Measurements from ENCODE around the gene LRRC74A. TPM values are rescaled to one million over a fixed set of nuclear protein-coding genes. Genes with fewer than 3 reads are reported as not detected.

The LRRC74A gene
- polyA plus RNA-seq, 1 donor (not counting 4 experiments of a cell fraction or from before 2014, with no cell fraction given), result not detected

DNA sequence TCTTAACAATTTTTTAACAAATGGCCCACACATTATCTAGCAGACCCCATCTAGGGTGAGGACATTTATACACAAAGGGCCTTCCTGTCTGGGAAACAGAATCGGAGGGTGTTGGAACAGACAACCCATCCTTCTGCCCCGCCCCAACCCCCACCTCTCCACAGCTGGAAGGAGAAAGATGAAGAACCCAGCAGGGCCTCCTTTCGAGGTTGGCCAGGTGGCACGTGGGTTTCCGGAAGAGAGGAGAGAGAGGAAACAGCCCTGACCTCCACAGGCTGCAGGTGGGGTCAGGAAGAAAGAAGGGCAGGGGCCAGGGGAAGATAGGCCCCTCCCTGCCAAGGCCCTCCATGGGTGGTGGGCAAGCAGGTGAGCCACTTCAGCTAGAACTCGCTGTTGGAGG is 57.2 kb downstream of the LRRC74A start:
- Histone ChIP-seq H3K4me2 (ENCODE audit: control insufficient read depth, extremely low read depth, insufficient read depth, low read depth, low read length) (no peak overlapping the region), H3K4me3 (ENCODE audit: control insufficient read depth in 2 of 3, extremely low read depth in 1 of 3, insufficient read depth in 2 of 3, low read depth in 1 of 3, low read length in 3 of 3) (no peak overlapping the region), H3K27me3 (ENCODE audit: control insufficient read depth, extremely low read depth, insufficient read depth, low read length) (no peaks in the 10 kb centered on the region), H3K9me3 (ENCODE audit: control insufficient read depth, low read depth, low read length) (no peaks in the 10 kb centered on the region), H3K9me1 (ENCODE audit: control insufficient read depth, extremely low read depth, insufficient read depth, low read length) (no peaks in the 10 kb centered on the region), H3K36me3 (ENCODE audit: control insufficient read depth in 2 of 2, extremely low read depth in 1 of 2, insufficient read depth in 2 of 2, low read length in 2 of 2) (no peaks in the 10 kb centered on the region), H3K4me1 (ENCODE audit: control insufficient read depth, extremely low read depth, insufficient read depth, low read length) (peaks cover 9% of the 10 kb centered on the region), H3K79me2 (ENCODE audit: control insufficient read depth, insufficient read depth, low read length) (no peaks in the 10 kb centered on the region), H3K27ac (ENCODE audit: control insufficient read depth, insufficient read depth, low read length) (no peak overlapping the region), H4K20me1 (ENCODE audit: control insufficient read depth, extremely low read depth, insufficient read depth, low read length) (no peaks in the 10 kb centered on the region), H3K9ac (ENCODE audit: control insufficient read depth, extremely low read depth, insufficient read depth, low read length) (no peak overlapping the region), H2AFZ (ENCODE audit: control insufficient read depth, low read length) (no peak overlapping the region)
- DNase-seq (ENCODE audit: low read depth, low spot score), result no peak
- dilution Hi-C loops (cut with MboI; ENCODE audit: extremely low pct_ligation_motif_present, low sequenced_read_pairs), result no loop called here
- no peak for TF ChIP-seq EZH2 (IDR thresholded peaks at IDR 0.05; ENCODE audit: low read length)
- TF ChIP-seq, protein P1, sequence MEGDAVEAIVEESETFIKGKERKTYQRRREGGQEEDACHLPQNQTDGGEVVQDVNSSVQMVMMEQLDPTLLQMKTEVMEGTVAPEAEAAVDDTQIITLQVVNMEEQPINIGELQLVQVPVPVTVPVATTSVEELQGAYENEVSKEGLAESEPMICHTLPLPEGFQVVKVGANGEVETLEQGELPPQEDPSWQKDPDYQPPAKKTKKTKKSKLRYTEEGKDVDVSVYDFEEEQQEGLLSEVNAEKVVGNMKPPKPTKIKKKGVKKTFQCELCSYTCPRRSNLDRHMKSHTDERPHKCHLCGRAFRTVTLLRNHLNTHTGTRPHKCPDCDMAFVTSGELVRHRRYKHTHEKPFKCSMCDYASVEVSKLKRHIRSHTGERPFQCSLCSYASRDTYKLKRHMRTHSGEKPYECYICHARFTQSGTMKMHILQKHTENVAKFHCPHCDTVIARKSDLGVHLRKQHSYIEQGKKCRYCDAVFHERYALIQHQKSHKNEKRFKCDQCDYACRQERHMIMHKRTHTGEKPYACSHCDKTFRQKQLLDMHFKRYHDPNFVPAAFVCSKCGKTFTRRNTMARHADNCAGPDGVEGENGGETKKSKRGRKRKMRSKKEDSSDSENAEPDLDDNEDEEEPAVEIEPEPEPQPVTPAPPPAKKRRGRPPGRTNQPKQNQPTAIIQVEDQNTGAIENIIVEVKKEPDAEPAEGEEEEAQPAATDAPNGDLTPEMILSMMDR (optimal IDR thresholded peaks at IDR 0.05 in 1 of 3, IDR thresholded peaks at IDR 0.05 in 1 of 3, conservative IDR thresholded peaks at IDR 0.05 in 1 of 3; ENCODE audit: extremely low read depth in 1 of 3, insufficient read depth in 2 of 3, low read length in 3 of 3), result no peak
- no peak for FAIRE-seq

GRCh38 chr14:76884394-76884793 is 58.2 kb downstream of the LRRC74A start:
- no peaks in the 10 kb centered on the region for H3K27me3 ChIP-seq (ENCODE audit: control insufficient read depth, extremely low read depth, insufficient read depth, low read length)
- H3K36me3 ChIP-seq (ENCODE audit: control insufficient read depth in 2 of 2, extremely low read depth in 1 of 2, insufficient read depth in 2 of 2, low read length in 2 of 2), result no peaks in the 10 kb centered on the region
- H3K79me2 ChIP-seq (ENCODE audit: control insufficient read depth, insufficient read depth, low read length), result no peaks in the 10 kb centered on the region
- H3K4me1 ChIP-seq (ENCODE audit: control insufficient read depth, extremely low read depth, insufficient read depth, low read length), result peaks cover 9% of the 10 kb centered on the region
- H4K20me1 ChIP-seq (ENCODE audit: control insufficient read depth, extremely low read depth, insufficient read depth, low read length), result no peaks in the 10 kb centered on the region
- H3K27ac ChIP-seq (ENCODE audit: control insufficient read depth, insufficient read depth, low read length), result no peak overlapping the region
- no peak overlapping the region for H3K4me2 ChIP-seq (ENCODE audit: control insufficient read depth, extremely low read depth, insufficient read depth, low read depth, low read length)
- FAIRE-seq (no peak), DNase-seq (ENCODE audit: low read depth, low spot score) (no peak)
- no peak overlapping the region for H2AFZ ChIP-seq (ENCODE audit: control insufficient read depth, low read length)
- H3K9ac ChIP-seq (ENCODE audit: control insufficient read depth, extremely low read depth, insufficient read depth, low read length), result no peak overlapping the region
- H3K4me3 ChIP-seq (ENCODE audit: control insufficient read depth in 2 of 3, extremely low read depth in 1 of 3, insufficient read depth in 2 of 3, low read depth in 1 of 3, low read length in 3 of 3), result no peak overlapping the region
- dilution Hi-C loops (cut with MboI; ENCODE audit: extremely low pct_ligation_motif_present, low sequenced_read_pairs), result no loop called here
- TF ChIP-seq EZH2 (IDR thresholded peaks at IDR 0.05; ENCODE audit: low read length), result no peak
- TF ChIP-seq, protein P1 (optimal IDR thresholded peaks at IDR 0.05 in 1 of 3, IDR thresholded peaks at IDR 0.05 in 1 of 3, conservative IDR thresholded peaks at IDR 0.05 in 1 of 3; ENCODE audit: extremely low read depth in 1 of 3, insufficient read depth in 2 of 3, low read length in 3 of 3), result no peak
- no peaks in the 10 kb centered on the region for H3K9me3 ChIP-seq (ENCODE audit: control insufficient read depth, low read depth, low read length)
- H3K9me1 ChIP-seq (ENCODE audit: control insufficient read depth, extremely low read depth, insufficient read depth, low read length), result no peaks in the 10 kb centered on the region

Data from keratinocyte (primary cell).